ENCODE results near the gene CENPP. TPM values are rescaled to one million over a fixed set of nuclear protein-coding genes. Genes with fewer than 3 reads are reported as not detected.
A peak's percentile ranks its signal among the peaks of the same experiment; 100 is the strongest.

CENPP gene
- total and polyA plus RNA-seq, 3 experiments from 2014 or later, result 2.5 to 20.9 (median 19.5) TPM

DNA sequence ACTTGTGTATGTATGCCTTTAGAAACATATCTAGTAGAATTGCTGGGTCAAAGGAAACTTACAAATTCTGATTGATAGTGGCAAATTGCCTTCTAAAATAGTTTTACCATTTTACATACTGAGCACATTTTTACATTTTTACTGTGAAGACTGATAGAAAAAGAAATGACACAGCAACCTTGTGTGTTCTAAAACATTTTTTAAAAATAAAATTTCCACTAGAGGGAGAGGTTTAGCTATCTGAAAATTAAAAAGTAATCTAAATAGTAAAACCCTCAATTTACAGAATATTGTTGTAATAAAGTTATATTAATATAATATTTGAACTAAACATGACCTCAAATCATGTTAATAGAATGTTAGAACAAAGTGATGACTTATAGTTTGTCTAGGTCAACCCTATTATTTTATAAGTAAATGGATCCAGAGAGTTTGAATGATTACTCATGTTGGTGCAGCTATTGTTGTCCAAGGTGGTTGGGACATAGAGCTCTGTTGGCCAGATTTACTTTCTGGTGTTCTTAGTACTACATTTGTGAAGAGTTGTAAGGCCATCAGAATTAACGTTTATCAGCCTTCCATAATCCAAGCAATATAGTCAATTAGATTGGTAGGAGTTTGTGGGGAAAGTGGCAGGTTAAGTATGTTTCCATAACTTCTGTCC lies 17.2 kb downstream of the CENPP start:
- POLR2A ChIA-PET, result no interaction called here

DNA sequence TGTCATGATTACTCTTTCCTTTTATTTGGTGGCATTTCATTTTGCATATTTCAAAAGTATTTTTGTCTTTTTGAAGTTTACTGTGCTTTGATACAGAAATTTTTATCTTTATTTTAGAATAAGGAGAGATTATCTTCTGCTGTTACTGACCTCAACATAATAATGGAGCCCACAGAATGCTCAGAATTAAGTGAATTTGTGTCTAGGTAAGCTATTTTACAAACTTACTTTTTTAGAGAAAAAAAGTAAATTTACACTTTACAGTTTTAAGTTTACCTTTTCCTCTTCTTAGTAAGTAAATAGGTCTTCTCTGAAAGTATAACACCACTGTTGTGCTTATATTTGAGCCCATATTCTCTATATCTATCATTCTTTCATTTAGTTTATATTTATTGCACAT lies 19.8 kb downstream of the CENPP start:
- H3K4me3 ChIP-seq (ENCODE audit: low read length), result no peak overlapping the region
- Mint-ChIP-seq H3K36me3 (peaks cover 0 to 11% (median 3%) of the 10 kb centered on the region in 3 donors), H3K4me3 (no peak overlapping the region), H3K9me3 (peaks cover 0 to 8% (median 4%) of the 10 kb centered on the region in 5 donors), H3K27me3 (no peaks in the 10 kb centered on the region), H3K27ac (no peak overlapping the region), H3K4me1 (peaks cover 0 to 2% (median under 1%) of the 10 kb centered on the region in 3 donors)
- POLR2A ChIA-PET, result no interaction called here
- no peaks in the 10 kb centered on the region for H3K4me1 ChIP-seq (ENCODE audit: insufficient read depth, low read length)
- no peak overlapping the region for H3K27ac ChIP-seq (ENCODE audit: low read depth, low read length)
- H3K9me3 ChIP-seq (ENCODE audit: low read length), result no peaks in the 10 kb centered on the region
- no peak for DNase-seq
- no peaks in the 10 kb centered on the region for H3K27me3 ChIP-seq (ENCODE audit: insufficient read depth, low read length, poor library complexity, severe bottlenecking)
- no peaks in the 10 kb centered on the region for H3K36me3 ChIP-seq (ENCODE audit: insufficient read depth, low read length)
- CTCF ChIA-PET, result no interaction called here

More for the DNA sequence above, 17.2 kb downstream of the CENPP start:
- no peak overlapping the region for H3K4me3 Mint-ChIP-seq
- H3K9me3 ChIP-seq (ENCODE audit: low read length), result no peaks in the 10 kb centered on the region
- H3K27ac ChIP-seq (ENCODE audit: low read depth, low read length), result no peak overlapping the region
- peaks cover 4 to 10% (median 7%) of the 10 kb centered on the region in 3 donors for H3K36me3 Mint-ChIP-seq
- no peaks in the 10 kb centered on the region for H3K36me3 ChIP-seq (ENCODE audit: insufficient read depth, low read length)
- no peaks in the 10 kb centered on the region for H3K4me1 ChIP-seq (ENCODE audit: insufficient read depth, low read length)
- H3K4me1 Mint-ChIP-seq, result no peaks in the 10 kb centered on the region
- no peak for DNase-seq
- no peaks in the 10 kb centered on the region for H3K27me3 ChIP-seq (ENCODE audit: insufficient read depth, low read length, poor library complexity, severe bottlenecking)
- CTCF ChIA-PET, result no interaction called here
- H3K9me3 Mint-ChIP-seq, result peaks cover 0 to 10% (median 4%) of the 10 kb centered on the region in 5 donors
- no peak overlapping the region for H3K4me3 ChIP-seq (ENCODE audit: low read length)
- peak overlapping the region in 1 of 8 donors; percentile 12 for H3K27ac Mint-ChIP-seq
- H3K27me3 Mint-ChIP-seq, result no peaks in the 10 kb centered on the region

DNA sequence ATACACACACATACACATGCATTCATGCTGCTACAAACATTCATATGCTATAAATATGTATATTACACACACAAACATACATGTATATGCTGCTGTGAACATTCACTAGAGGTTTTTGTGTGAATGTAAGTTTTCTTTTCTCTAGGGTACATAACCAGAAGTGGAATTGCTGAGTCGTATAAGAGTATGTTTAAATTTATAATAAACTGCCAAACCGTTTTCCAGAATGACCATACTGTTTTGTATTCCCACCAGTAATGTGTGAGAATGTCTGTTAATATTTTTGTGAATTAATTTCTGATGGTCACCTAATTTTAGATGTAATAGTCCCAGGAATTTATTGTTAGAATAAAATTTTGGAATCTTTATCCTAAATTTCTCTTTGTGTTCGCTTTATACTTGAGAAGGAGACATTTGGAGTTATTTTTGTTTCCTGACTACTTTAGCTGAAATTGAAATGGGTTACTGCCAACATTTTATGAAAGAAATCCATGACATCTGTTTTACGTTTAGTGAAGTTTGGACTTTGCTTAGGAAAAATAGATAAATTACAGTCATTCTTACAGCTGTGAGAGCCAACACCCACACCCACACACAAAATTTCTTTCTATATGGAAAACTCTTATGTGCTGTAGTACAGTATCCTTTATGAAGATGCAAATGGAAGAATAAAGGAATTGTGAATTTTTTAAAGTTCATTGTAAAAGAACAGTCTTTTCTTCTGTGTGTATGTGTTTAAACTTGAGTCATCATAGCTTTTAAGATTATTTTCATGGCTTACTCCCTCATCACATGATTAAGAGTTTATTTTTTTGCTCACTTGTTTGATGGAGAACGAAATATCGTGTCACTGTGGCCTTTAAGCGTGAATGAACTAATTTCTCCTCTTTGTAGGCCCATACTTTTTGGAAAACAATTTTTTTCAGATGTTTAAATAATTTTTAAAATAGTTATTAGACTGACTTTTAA lies 24.3 kb downstream of the CENPP start:
- peaks cover 2 to 20% (median 5%) of the 10 kb centered on the region in 3 donors for H3K36me3 Mint-ChIP-seq

DNA sequence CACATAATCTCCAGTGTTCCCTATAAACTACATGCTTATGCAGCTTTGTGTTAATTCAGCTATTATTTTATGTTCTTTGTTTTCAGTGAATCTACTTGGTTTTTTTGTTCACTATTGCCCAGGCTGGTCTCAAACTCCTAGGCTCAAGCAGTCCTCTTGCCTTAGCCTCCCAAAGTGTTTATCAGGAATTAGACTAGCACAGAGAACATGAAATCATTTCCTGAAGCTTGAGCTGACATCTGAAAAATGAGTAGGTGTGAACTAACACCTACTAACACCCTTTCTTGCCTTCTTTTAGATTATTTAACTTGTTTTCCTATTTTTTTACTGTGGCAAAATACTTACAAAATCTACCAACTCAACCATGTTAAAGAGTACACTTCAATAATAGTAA lies 25.0 kb downstream of the CENPP start:
- ChIA-PET CTCF (no interaction called here), POLR2A (no interaction called here)
- peaks cover 2 to 24% (median 5%) of the 10 kb centered on the region in 3 donors for H3K36me3 Mint-ChIP-seq
- Histone ChIP-seq H3K27ac (ENCODE audit: low read depth, low read length) (no peak overlapping the region), H3K27me3 (ENCODE audit: insufficient read depth, low read length, poor library complexity, severe bottlenecking) (no peaks in the 10 kb centered on the region), H3K4me1 (ENCODE audit: insufficient read depth, low read length) (no peaks in the 10 kb centered on the region), H3K4me3 (ENCODE audit: low read length) (no peak overlapping the region), H3K36me3 (ENCODE audit: insufficient read depth, low read length) (no peaks in the 10 kb centered on the region), H3K9me3 (ENCODE audit: low read length) (no peaks in the 10 kb centered on the region)
- peaks cover 4 to 14% (median 10%) of the 10 kb centered on the region in 5 donors for H3K9me3 Mint-ChIP-seq
- H3K27ac Mint-ChIP-seq, result peak overlapping the region in 1 of 8 donors; percentile 5
- no peaks in the 10 kb centered on the region for H3K27me3 Mint-ChIP-seq
- H3K4me1 Mint-ChIP-seq, result peaks cover 4 to 13% (median 7%) of the 10 kb centered on the region in 3 donors
- no peak overlapping the region for H3K4me3 Mint-ChIP-seq
- DNase-seq, result no peak

More for the DNA sequence above, 24.3 kb downstream of the CENPP start:
- Mint-ChIP-seq H3K27ac (no peak overlapping the region), H3K4me1 (peaks cover 4 to 13% (median 7%) of the 10 kb centered on the region in 3 donors), H3K27me3 (no peaks in the 10 kb centered on the region), H3K4me3 (no peak overlapping the region), H3K9me3 (peaks cover 4 to 9% (median 5%) of the 10 kb centered on the region in 5 donors)
- Histone ChIP-seq H3K4me3 (ENCODE audit: low read length) (no peak overlapping the region), H3K36me3 (ENCODE audit: insufficient read depth, low read length) (no peaks in the 10 kb centered on the region), H3K4me1 (ENCODE audit: insufficient read depth, low read length) (no peaks in the 10 kb centered on the region), H3K27ac (ENCODE audit: low read depth, low read length) (no peak overlapping the region), H3K27me3 (ENCODE audit: insufficient read depth, low read length, poor library complexity, severe bottlenecking) (no peaks in the 10 kb centered on the region), H3K9me3 (ENCODE audit: low read length) (no peaks in the 10 kb centered on the region)
- no peak for DNase-seq
- ChIA-PET CTCF (no interaction called here), POLR2A (interaction anchor here (0.7 kb wide), 1 partner anchor 1110 kb away, joined by 7 read pairs; no protein-coding TSS in a partner anchor)

DNA sequence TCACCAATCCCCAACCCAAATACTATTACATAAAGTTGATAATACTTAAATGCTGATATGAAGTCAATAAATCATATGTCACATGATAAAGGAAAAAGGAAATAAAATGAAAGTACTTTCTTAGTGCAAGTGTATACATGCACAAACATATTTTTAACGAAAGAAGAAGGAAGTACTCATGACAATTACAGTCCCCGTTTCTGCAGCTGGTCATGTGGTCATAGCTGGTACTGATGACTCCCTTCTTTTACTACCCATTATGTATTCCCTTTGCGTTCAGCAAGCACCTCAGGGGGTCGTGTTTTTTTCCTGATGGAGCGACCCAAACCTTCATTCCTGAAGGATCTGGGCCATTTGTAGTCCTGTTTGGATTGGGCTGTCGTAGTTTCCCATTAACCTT lies 27.3 kb downstream of the CENPP start:
- Histone ChIP-seq H3K4me1 (ENCODE audit: insufficient read depth, low read length) (no peaks in the 10 kb centered on the region), H3K9me3 (ENCODE audit: low read length) (no peaks in the 10 kb centered on the region), H3K36me3 (ENCODE audit: insufficient read depth, low read length) (no peaks in the 10 kb centered on the region), H3K27me3 (ENCODE audit: insufficient read depth, low read length, poor library complexity, severe bottlenecking) (no peaks in the 10 kb centered on the region), H3K27ac (ENCODE audit: low read depth, low read length) (no peak overlapping the region), H3K4me3 (ENCODE audit: low read length) (no peak overlapping the region)
- ChIA-PET POLR2A (no interaction called here), CTCF (no interaction called here)
- peaks cover 20 to 28% (median 26%) of the 10 kb centered on the region in 5 donors for H3K9me3 Mint-ChIP-seq
- H3K36me3 Mint-ChIP-seq, result peaks cover 9 to 44% (median 10%) of the 10 kb centered on the region in 3 donors
- peaks cover 4 to 13% (median 6%) of the 10 kb centered on the region in 3 donors for H3K4me1 Mint-ChIP-seq
- H3K27me3 Mint-ChIP-seq, result no peaks in the 10 kb centered on the region
- no peak overlapping the region for H3K4me3 Mint-ChIP-seq
- no peak overlapping the region for H3K27ac Mint-ChIP-seq
- no peak for DNase-seq

DNA sequence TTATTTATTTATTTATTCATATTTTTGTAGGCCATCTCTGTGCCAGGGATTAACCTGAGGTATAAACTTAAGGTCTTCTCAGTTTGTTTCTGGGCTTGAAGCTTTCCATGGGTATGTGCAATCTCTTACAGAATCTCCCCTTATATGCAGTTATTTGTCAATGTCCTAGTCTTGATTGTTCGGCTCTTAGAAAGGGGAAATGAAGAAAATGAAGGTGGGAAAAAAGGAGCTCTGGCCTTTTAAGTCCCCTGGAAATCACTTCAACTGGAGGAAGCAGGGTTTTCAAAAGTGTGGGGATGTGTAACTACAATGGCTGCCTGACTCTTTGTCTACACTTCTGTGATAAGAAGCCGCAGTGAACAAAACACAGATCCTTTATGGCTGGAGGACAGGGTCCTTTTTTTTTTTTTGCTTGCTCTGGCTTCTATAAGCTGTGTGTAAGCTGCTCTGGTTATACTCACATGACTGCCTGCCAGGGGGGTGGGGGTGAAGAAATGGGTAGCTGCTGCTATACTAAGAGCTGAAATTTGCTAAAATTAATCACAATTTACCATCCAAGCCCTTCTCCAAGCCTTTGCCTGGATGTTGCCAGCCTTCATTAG lies 33.7 kb downstream of the CENPP start:
- Mint-ChIP-seq H3K27me3 (no peaks in the 10 kb centered on the region), H3K36me3 (peaks cover 10 to 46% (median 13%) of the 10 kb centered on the region in 3 donors)
- CTCF ChIA-PET, result no interaction called here

DNA sequence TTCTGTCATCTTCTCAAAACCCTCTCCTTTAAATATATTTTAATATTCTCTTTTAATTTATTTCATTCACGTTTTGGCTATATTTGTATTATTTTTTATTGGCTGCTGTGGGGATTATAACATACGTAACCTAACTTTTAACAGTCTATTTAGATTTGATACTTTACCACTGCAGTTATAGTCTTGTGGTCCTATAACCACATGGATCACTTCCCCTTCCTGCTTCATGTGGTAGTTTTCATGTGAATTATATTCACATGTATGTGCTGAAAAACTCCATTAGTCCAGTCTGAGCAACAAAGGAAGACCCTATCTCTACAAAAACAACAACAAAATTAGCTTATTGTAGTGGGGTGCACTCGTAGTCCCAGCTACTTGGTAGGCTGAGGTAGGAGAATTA lies 34.3 kb downstream of the CENPP start:
- CTCF ChIA-PET, result no interaction called here
- Histone ChIP-seq H3K4me1 (ENCODE audit: insufficient read depth, low read length) (no peaks in the 10 kb centered on the region), H3K9me3 (ENCODE audit: low read length) (no peaks in the 10 kb centered on the region), H3K27ac (ENCODE audit: low read depth, low read length) (no peak overlapping the region), H3K27me3 (ENCODE audit: insufficient read depth, low read length, poor library complexity, severe bottlenecking) (no peaks in the 10 kb centered on the region), H3K4me3 (ENCODE audit: low read length) (no peak overlapping the region), H3K36me3 (ENCODE audit: insufficient read depth, low read length) (no peaks in the 10 kb centered on the region)
- H3K4me3 Mint-ChIP-seq, result no peak overlapping the region
- POLR2A ChIA-PET, result interaction anchor here (0.6 kb wide), 1 partner anchor 1378 kb away, joined by 3 read pairs; no protein-coding TSS in a partner anchor
- no peaks in the 10 kb centered on the region for H3K27me3 Mint-ChIP-seq
- no peak overlapping the region for H3K27ac Mint-ChIP-seq
- H3K36me3 Mint-ChIP-seq, result peaks cover 10 to 40% (median 11%) of the 10 kb centered on the region in 3 donors
- no peak for DNase-seq
- peaks cover 22 to 27% (median 24%) of the 10 kb centered on the region in 5 donors for H3K9me3 Mint-ChIP-seq
- no peaks in the 10 kb centered on the region for H3K4me1 Mint-ChIP-seq

More for the DNA sequence above, 33.7 kb downstream of the CENPP start:
- Mint-ChIP-seq H3K9me3 (peaks cover 26 to 31% (median 28%) of the 10 kb centered on the region in 5 donors), H3K4me1 (no peaks in the 10 kb centered on the region), H3K4me3 (no peak overlapping the region), H3K27ac (no peak overlapping the region)
- Histone ChIP-seq H3K27me3 (ENCODE audit: insufficient read depth, low read length, poor library complexity, severe bottlenecking) (no peaks in the 10 kb centered on the region), H3K9me3 (ENCODE audit: low read length) (no peaks in the 10 kb centered on the region), H3K4me1 (ENCODE audit: insufficient read depth, low read length) (no peaks in the 10 kb centered on the region), H3K4me3 (ENCODE audit: low read length) (no peak overlapping the region), H3K27ac (ENCODE audit: low read depth, low read length) (no peak overlapping the region), H3K36me3 (ENCODE audit: insufficient read depth, low read length) (no peaks in the 10 kb centered on the region)
- DNase-seq, result no peak
- POLR2A ChIA-PET, result no interaction called here
